GM20431 (cell line): ENCODE measurements around the gene MYO1G.
"Not testable (repeated sequence)": the region's sequence is repeated elsewhere in the genome, so short reads cannot be mapped to it uniquely, and the experiment has no call there.

Experiments
- in situ Hi-C: fragments of 300-500 bp; cut with MseI, MboI; formaldehyde crosslinking; loops from one replicate; pipeline ENCODE4 v1.15.0; 2020; ENCODE audit warnings: low sequenced_read_pairs; ENCODE audit not compliant: unreplicated experiment

MYO1G gene

GRCh38 chr7:44978511-44979366, at the start of gene MYO1G:
Gene MYO1G, minus strand, starts transcription at chr7:44979015. Its CDS starts 54 bp downstream, at chr7:44978961.
- in situ Hi-C loops: no loop called here

DNA sequence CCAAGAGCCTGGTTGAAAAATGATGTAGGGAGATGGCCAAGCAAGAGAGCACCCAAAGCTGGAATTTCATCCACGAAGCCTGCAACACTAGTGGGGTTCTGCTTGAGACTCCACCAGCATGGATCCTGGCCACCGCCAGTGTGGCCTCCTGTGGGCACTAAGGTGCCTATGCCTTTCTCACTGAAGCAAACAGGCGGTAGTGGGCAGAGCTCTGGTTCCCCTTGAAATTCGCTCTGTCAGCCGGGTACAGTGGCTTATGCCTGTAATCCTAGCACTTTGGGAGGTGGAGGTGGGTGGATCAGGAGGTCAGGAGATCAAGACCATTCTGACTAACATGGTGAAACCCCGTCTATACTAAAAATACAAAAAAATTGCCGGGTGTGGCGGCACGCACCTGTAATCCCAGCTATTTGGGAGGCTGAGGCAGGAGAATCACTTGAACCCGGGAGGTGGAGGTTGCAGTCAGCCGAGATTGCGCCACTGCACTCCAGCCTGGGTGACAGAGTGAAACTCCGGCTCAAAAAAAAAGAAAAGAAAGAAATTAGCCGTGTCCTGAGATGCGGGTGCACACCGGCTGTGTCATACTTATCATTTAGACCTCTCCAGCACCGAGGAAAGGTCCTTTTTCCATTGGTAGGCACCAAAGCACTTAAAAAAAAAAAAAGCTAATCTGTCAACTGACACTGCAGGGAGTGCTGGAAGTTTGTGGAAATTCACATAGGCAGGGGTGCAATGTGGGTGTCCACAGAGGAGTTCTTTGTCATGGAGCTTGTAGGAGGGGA, 49.5 kb upstream of the MYO1G start:
- in situ Hi-C loops: no loop called here

DNA sequence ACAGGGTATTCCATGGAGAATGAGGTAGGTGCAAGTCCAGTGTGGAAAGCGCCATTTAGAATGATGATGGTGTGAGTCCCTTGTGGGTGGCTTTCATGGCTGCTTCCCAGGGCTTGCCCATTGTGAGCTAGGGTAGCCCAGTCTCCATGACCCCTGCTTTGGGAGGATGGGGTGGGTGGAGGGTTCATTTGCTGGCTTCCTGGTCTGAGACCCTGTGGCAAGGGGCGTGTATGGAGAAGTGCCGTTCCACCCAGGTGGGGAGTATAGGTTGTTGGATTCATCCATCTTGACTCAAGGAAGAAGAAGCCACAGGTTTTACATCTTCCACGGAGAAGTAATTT, 48.9 kb upstream of the MYO1G start:
- in situ Hi-C loops: no loop called here

DNA sequence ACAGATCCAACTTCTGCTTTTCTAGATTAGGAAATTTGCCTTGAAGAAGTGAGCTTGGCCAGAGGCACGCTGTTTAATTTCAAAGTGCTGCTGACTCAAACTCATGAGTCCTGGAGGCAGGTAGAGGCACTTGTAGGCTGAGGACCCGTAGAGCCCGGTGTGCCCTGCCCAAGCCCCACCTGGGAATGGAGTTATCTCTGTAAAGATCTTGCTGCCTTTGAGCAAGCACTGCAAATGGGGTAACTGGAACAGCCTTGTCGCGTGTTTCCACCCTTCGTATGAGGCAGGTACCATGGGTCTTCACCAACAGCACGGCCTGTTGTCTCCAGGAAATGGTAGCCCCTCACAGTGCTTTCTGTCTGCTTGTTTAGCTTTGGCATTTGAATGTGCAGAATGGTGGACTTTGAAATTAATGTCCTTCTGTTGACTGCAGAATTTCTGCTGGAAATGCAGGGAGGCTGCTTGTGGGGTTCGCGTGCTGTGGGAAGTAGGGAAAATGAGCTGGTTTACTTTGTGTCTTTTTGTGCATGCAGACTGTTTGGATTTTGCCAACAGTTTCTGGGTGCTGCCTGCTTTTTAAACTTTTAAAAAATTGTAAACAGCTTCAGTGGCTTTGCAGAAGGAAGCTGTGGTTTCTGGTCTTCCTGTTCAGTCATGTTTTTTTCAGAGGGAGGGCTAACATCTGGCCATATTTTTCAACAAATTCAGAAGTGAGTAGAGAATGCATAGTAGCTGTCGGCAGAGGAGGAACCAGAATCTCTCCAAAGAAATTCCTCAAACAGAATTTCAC, 48.4 kb upstream of the MYO1G start:
- in situ Hi-C loops: no loop called here

DNA sequence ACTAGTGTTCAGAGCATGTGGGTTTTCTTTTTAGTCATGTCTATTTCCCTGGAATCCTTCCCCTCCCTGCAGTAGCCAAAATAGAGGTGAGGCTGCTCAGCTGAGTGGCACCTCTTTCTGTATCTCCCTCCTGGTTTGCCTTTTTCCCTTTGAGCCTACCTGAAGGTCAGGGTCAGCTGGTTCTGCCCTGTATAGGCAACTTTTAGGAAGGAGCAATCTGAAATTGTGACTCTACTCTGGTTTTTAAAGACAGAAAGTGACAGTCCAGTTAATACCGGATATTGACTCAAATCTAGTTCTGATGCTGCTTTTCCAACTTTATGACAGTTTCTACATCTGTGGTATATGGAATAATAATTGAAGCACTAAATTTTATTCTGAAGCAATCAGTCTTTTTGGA, 47.2 kb upstream of the MYO1G start:
- in situ Hi-C loops: no loop called here

DNA sequence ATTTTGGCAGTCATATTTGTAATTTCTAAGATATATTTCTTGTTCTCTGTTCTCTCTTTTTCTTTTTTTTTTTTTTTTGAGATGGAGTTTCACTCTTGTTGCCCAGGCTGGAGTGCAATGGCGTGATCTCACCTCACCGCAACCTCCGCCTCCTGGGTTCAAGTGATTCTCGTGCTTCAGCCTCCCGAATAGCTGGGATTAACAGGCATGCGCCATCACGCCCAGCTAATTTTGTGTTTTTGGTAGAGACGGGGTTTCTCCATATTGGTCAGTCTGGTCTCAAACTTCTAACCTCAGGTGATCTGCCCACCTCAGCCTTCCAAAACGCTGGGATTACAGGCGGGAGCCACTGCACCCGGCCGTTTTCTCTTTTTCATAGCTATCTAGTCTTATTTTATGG, 46.7 kb upstream of the MYO1G start:
- in situ Hi-C loops: not testable (repeated sequence)

DNA sequence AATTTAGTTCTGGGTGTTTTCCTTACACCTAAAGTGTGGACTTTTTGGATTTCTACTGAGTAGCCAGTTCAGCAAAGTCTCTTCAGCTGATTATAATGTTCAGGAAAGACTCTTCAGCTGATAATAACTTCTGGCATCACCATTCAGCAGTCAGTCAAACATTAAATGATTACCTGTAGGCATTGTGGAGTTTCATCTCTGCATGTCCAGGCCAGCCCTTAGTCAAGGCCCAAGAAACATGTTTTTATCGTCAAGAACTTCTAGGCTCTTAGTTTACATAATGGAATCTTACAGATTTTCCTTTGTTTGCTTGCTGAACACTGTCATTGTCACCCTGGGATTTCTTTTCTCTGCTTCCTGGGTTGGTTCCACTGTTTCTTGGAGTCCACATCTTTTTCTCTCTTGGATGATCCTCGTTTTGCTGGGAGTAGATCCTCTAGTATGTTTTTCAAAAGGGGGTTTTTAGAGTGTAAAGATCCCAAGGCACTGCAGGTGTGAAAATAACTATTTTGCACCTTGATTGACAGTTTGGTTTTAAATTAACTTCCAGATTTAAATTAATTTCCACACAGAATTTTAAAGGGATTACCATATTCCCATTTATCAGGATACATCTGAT, 45.4 kb upstream of the MYO1G start:
- in situ Hi-C loops: no loop called here

DNA sequence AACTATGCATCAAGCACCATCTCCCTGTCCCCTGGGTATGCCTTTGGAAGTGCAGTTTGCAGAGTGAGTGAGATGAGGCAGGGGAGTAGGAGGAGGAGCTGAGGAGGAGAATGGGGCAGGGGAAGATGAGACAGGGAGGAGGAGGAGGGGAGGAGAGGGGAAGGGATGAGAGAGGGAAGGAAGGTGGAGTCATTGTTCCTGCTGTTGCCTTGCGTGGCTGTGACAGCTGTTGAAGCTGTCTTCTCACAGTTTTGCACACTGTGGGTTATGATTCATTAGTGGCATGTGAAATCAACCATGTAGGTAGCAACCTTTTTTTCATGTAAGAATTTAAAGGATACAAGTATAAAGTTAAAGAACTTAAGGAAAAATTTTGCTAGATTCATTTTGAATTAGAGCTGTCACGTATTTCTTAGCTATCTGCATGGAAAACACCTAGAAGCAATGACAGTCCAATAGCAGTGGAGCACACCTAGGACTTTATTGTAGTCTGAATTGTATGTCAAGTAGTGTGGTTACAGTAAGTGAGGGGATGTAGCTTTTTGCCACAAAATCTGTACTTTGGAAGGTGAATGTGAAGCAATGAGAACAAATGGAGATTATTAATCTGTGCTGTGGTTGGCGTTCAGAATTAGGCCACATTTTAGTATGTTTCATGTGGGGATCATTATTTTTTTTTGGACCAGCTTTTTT, 42.9 kb upstream of the MYO1G start:
- in situ Hi-C loops: no loop called here

- in situ Hi-C loops: no loop called here
These were observed 42.1 kb upstream of the MYO1G start for GRCh38 chr7:45020915-45021314.

- in situ Hi-C loops: no loop called here
These were observed 38.4 kb upstream of the MYO1G start for GRCh38 chr7:45017253-45017652.

DNA sequence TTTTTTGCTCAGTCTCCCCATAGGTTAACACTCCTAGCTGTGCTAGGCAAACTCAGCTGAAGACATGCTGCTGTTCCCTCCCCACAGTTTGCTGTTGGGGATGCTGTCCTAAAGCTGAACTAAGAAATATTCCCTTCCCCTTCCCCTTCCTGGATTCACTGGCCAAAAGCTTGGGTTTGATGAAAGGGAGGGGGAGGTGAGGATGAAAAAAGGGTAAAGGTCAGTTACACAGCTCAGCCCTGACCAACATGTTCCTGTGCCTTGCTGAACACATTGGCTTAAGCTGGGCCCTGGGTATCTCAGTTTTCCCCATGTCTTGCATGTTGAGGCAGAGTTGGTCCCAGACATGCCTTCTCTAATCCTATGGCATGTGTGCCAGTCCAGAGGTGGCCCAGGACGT, 36.5 kb upstream of the MYO1G start:
- in situ Hi-C loops: no loop called here

DNA sequence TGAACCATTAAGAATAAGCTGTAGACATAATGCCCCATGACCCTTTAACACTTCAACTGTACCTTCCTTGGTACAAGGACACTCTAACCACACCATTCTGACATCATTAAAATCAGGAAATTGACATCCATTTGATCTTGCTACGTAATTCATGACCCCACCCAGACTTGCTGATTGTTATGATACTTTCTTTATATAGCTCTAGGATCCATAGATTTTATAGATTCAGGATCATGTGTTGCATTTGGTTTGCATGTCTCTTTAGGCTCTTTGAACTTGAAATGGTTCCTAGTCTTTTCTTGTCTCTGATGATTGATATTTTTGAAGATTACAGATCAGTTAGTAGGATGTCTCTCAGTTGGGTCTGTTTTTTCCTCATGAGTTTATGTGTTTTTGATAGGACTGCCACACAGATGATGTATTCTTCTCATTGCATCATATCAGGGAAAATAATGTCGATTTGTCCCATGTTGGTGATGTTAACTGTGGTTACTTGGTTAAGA, 34.7 kb upstream of the MYO1G start:
- in situ Hi-C loops: no loop called here

DNA sequence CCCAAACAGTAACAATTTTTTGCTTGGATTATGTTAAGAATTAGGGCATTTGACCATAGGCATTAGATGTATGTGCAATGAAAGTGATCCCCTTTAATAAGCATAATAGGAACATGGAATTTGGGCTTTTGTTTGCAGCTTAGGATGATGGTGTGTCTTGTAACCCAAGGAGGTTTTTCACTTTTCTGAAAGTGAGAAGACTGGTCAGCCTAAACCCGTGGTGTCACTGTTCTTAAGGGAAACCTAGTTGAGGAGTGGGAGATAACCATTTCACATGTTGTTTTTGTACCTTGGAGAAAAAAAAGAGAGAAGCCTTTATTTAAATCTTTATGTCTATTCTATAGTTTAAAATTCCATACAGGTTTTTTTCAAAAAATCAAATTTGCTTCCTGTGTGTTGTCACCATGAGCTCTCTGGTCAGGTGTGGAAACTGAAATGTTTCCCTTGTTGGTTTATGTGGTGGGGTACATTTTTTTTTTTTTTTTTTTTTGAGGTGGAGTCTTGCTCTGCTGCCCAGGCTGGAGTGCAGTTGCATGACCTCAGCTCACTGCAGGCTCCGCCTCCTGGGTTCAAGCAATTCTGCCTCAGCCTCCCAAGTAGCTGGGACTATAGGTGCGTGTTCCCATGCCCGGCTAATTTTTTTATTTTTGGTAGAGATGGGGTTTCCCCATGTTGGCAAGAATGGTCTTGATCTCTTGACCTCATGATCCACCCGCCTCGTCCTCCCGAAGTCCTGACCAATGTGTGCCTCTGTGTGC, 28.9 kb upstream of the MYO1G start:
- in situ Hi-C loops: no loop called here

DNA sequence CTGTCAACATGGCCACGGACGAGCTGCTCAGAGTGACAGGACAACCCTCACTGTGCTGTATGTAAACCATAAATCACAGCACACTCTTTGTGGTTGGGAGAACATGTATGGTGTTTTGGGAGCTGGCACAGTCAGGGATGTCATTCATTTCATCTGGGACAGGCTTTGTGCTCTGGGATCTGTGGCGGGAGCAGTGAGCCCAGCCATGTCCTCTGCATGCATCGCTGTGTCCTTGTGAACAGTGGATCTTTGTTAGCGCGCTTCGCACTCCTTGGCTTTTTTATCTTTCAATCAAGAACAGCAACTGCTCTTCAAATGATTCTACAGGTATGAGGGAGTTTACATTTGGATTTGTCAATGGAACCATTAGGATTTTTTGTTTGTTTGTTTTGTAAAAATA, 28.3 kb upstream of the MYO1G start:
- in situ Hi-C loops: no loop called here

DNA sequence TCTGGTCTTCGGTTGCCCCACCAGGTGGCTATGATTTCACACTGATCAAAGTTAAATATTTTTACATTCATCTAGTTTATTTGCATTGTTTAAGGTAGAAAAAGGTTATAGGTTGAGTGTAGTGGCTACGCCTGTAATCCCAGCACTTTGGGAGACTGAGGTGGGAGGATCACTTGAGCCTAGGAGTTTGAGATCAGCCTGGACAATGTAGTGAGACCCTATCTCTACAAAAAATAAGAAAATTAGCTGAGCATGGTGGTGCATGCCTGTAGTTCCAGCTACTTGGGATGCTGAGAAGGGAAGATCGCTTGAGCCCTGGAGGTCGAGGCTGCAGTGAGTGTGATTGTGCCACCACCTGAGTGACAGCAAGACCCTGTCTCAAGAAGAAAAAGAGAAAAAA, 25.0 kb upstream of the MYO1G start:
- in situ Hi-C loops: no loop called here

DNA sequence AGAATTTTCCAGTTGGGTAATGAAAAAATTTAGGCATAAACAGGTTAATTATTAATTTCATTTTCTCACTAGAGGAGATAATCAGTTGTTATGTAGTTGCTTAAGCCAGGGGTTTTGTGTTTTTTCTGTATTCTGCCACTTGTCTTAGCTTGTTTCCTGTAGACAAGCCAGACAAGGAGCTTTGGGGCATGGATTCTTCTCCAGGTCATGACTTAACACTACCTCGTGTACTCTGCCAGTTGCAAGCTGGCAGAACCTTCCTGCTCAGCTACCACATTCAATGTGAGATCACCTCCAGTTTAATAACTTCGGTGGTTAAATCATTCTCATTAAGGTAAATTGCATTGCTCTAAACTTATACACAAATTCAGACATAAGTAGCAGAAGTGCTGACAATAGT, 23.0 kb upstream of the MYO1G start:
- in situ Hi-C loops: no loop called here

DNA sequence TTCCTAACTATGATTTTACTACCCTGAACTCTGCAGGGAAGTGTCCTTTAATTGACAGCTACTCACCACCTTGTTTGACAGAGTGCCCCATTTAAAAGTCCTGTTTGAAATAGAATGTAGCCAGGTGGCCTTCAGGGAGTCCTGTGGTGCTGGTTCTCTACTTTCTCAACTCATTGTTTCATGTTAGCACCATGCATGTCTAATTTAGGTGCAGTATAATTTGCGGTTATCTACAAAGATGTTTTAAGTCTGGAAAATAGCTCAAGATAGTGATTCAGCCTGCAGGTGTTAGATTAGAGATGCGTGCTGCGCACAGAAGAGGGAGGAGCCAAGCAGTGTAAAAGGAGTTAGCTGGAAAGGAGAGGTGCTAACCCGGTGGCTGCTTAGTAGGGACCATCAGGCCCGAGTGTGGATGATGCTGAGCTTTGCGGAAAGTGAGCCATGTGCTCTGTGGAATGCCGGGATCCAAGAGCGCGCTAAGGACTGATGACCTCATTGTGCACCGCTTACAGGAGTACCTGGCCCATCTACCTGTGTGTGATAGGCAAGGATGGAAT, 22.4 kb upstream of the MYO1G start:
- in situ Hi-C loops: no loop called here
